Chondrocyte (in vitro differentiated cells): ENCODE data around the gene C18orf63. TPM values are rescaled to one million over a fixed set of nuclear protein-coding genes. Genes with fewer than 3 reads are reported as not detected.

Source experiments
- DNase-seq: peaks from one replicate; pipeline ENCODE4 v3.0.0; 2021; ENCODE audit warnings: mixed read lengths, low spot score
- H3K27ac Mint-ChIP-seq: one replicate; pipeline ENCODE4 v1.8.0; 2021; ENCODE audit warnings: mild to moderate bottlenecking, moderate library complexity, mixed read lengths; ENCODE audit not compliant: unreplicated experiment
- H3K27me3 Mint-ChIP-seq: 2 replicates; pipeline ENCODE4 v1.8.0; 2021; ENCODE audit warnings: low read depth, mixed read lengths
- H3K36me3 Mint-ChIP-seq: 2 replicates; pipeline ENCODE4 v1.8.0; 2021; ENCODE audit warnings: low read depth, mixed read lengths
- H3K4me1 Mint-ChIP-seq: 2 replicates; pipeline ENCODE4 v1.8.0; 2021; ENCODE audit warnings: low read depth, mild to moderate bottlenecking, mixed read lengths
- H3K4me3 Mint-ChIP-seq: one replicate; pipeline ENCODE4 v1.8.0; 2021; ENCODE audit warnings: mild to moderate bottlenecking, moderate library complexity, mixed read lengths; ENCODE audit not compliant: unreplicated experiment
- H3K9me3 Mint-ChIP-seq: 2 replicates; pipeline ENCODE4 v1.8.0; 2021; ENCODE audit warnings: low read depth, mixed read lengths
- CTCF ChIP-seq: fragments of 200-600 bp; sonication (generic); IDR thresholded peaks from 2 replicates; pipeline ENCODE4 v1.5.0; 2021; ENCODE audit warnings: antibody characterized with exemption, mild to moderate bottlenecking, moderate library complexity
- total RNA-seq: library from RNA; stranded (reverse); gene quantifications from 3 replicates; pipeline ENCODE4 v1.2.1, GENCODE V29; 2021

C18orf63 gene
- total RNA-seq, 1 donor from 2014 or later: not detected

- H3K27me3 Mint-ChIP-seq: peaks cover 14% of the 10 kb centered on the region
- no peak for TF ChIP-seq CTCF
- H3K36me3 Mint-ChIP-seq: no peaks in the 10 kb centered on the region
- H3K4me1 Mint-ChIP-seq: no peaks in the 10 kb centered on the region
- no peaks in the 10 kb centered on the region for H3K9me3 Mint-ChIP-seq
- no peak overlapping the region for H3K4me3 Mint-ChIP-seq
- no peak for DNase-seq
- H3K27ac Mint-ChIP-seq: no peak overlapping the region
Observed at GRCh38 chr18:74367905-74368304, 52.3 kb downstream of the C18orf63 start.

- no peak overlapping the region for H3K4me3 Mint-ChIP-seq
Observed at GRCh38 chr18:74368901-74369705, 53.5 kb downstream of the C18orf63 start.

GRCh38 chr18:74370115-74370514, 54.5 kb downstream of the C18orf63 start:
- Mint-ChIP-seq H3K27ac (no peak overlapping the region), H3K4me3 (no peak overlapping the region), H3K27me3 (peaks cover 19% of the 10 kb centered on the region), H3K36me3 (no peaks in the 10 kb centered on the region), H3K4me1 (no peaks in the 10 kb centered on the region), H3K9me3 (no peaks in the 10 kb centered on the region)
- TF ChIP-seq CTCF: no peak
- no peak for DNase-seq

More at GRCh38 chr18:74368901-74369705, 53.5 kb downstream of the C18orf63 start:
- no peak for DNase-seq
- H3K27ac Mint-ChIP-seq: no peak overlapping the region
- no peaks in the 10 kb centered on the region for H3K4me1 Mint-ChIP-seq
- no peaks in the 10 kb centered on the region for H3K36me3 Mint-ChIP-seq
- no peaks in the 10 kb centered on the region for H3K9me3 Mint-ChIP-seq
- no peak for TF ChIP-seq CTCF
- peaks cover 16% of the 10 kb centered on the region for H3K27me3 Mint-ChIP-seq

- Mint-ChIP-seq H3K4me3 (no peak overlapping the region), H3K36me3 (no peaks in the 10 kb centered on the region), H3K9me3 (no peaks in the 10 kb centered on the region), H3K27ac (no peak overlapping the region), H3K4me1 (no peaks in the 10 kb centered on the region), H3K27me3 (peaks cover 19% of the 10 kb centered on the region)
- TF ChIP-seq CTCF: no peak
- no peak for DNase-seq
Observed at GRCh38 chr18:74373428-74373827, 57.8 kb downstream of the C18orf63 start.

GRCh38 chr18:74375999-74376398, 60.4 kb downstream of the C18orf63 start:
- no peaks in the 10 kb centered on the region for H3K4me1 Mint-ChIP-seq
- H3K36me3 Mint-ChIP-seq: no peaks in the 10 kb centered on the region
- peaks cover 13% of the 10 kb centered on the region for H3K27me3 Mint-ChIP-seq
- no peak for TF ChIP-seq CTCF
- no peak for DNase-seq
- H3K9me3 Mint-ChIP-seq: no peaks in the 10 kb centered on the region
- no peak overlapping the region for H3K4me3 Mint-ChIP-seq
- H3K27ac Mint-ChIP-seq: no peak overlapping the region
